ENCODE data around the gene LHX1.

LHX1 gene

GRCh38 chr17:36894925-36895324 lies 42.4 kb upstream of the LHX1 start:
- no peak for TF ChIP-seq CTCF (conservative IDR thresholded peaks at IDR 0.05)
- H3K27ac ChIP-seq: no peak overlapping the region

- no peak for TF ChIP-seq CTCF (conservative IDR thresholded peaks at IDR 0.05)
- H3K27ac ChIP-seq: no peak overlapping the region
Measured at GRCh38 chr17:36899250-36900159, 37.8 kb upstream of the LHX1 start.

- no peak overlapping the region for H3K27ac ChIP-seq
- no peak for TF ChIP-seq CTCF (conservative IDR thresholded peaks at IDR 0.05)
Measured at GRCh38 chr17:36900160-36900512, 37.1 kb upstream of the LHX1 start.

- H3K27ac ChIP-seq: no peak overlapping the region
- TF ChIP-seq CTCF (conservative IDR thresholded peaks at IDR 0.05): no peak
Measured at GRCh38 chr17:36901506-36901905, 35.8 kb upstream of the LHX1 start.

- TF ChIP-seq CTCF (conservative IDR thresholded peaks at IDR 0.05): no peak
- H3K27ac ChIP-seq: no peak overlapping the region
Measured at GRCh38 chr17:36907407-36907806, 29.9 kb upstream of the LHX1 start.

GRCh38 chr17:36910513-36910912 lies 26.8 kb upstream of the LHX1 start:
- TF ChIP-seq CTCF (conservative IDR thresholded peaks at IDR 0.05): no peak
- H3K27ac ChIP-seq: no peak overlapping the region

- no peak overlapping the region for H3K27ac ChIP-seq
- TF ChIP-seq CTCF (conservative IDR thresholded peaks at IDR 0.05): no peak
Measured at GRCh38 chr17:36911001-36911400, 26.3 kb upstream of the LHX1 start.

Data from VCaP (cell line).